SK-N-SH treated with all-trans-retinoic acid at 6 μM for 48 hours (cell line): ENCODE results near the gene TLE4.

Experiments used
- ATAC-seq: fragments of 200-7000 bp; cut with Tn5 transposase; 3 replicates; pipeline ENCODE4 v1.9.1; 2020; ENCODE audit warnings: mild to moderate bottlenecking, moderate library complexity
- ARNTL ChIP-seq: fragments of 450-650 bp; formaldehyde crosslinking; IDR thresholded peaks from 2 replicates; pipeline ENCODE4 v1.5.0; 2020; ENCODE audit warnings: low read depth, mild to moderate bottlenecking, moderate library complexity, borderline replicate concordance
- BACH2 ChIP-seq: fragments of 250-450 bp; sonication (Bioruptor Pico); IDR thresholded peaks from 2 replicates; pipeline ENCODE4 v1.9.0; 2021; ENCODE audit warnings: mild to moderate bottlenecking, borderline replicate concordance
- CREB5 ChIP-seq: fragments of 250-450 bp; sonication (Bioruptor Pico); IDR thresholded peaks from 2 replicates; pipeline ENCODE4 v1.5.1; 2020; ENCODE audit warnings: low read depth, mild to moderate bottlenecking, moderate library complexity
- CSDC2 ChIP-seq: fragments of 250-450 bp; sonication (Bioruptor Pico); IDR thresholded peaks from 2 replicates; pipeline ENCODE4 v1.5.0; 2020; ENCODE audit warnings: mild to moderate bottlenecking, moderate library complexity
- CSRNP3 ChIP-seq: fragments of 250-450 bp; sonication (Bioruptor Pico); IDR thresholded peaks from 2 replicates; pipeline ENCODE4 v1.5.1; 2021; ENCODE audit warnings: mild to moderate bottlenecking, moderate library complexity
- GLIS3 ChIP-seq: fragments of 250-450 bp; sonication (Bioruptor Pico); IDR thresholded peaks from 2 replicates; pipeline ENCODE4 v1.5.0; 2020; ENCODE audit warnings: mild to moderate bottlenecking, moderate library complexity
- ISL1 ChIP-seq: fragments of 250-450 bp; sonication (Bioruptor Pico); IDR thresholded peaks from 2 replicates; pipeline ENCODE4 v2.1.2; 2022; ENCODE audit warnings: mild to moderate bottlenecking, moderate library complexity
- OSR1 ChIP-seq: fragments of 250-450 bp; sonication (Bioruptor Pico); IDR thresholded peaks from 2 replicates; pipeline ENCODE4 v1.8.0; 2022; ENCODE audit warnings: moderate library complexity, mild to moderate bottlenecking, inconsistent platforms
- POU6F1 ChIP-seq: fragments of 250-450 bp; sonication (Bioruptor Pico); IDR thresholded peaks from 2 replicates; pipeline ENCODE4 v1.8.0; 2021; ENCODE audit warnings: low read depth, mild to moderate bottlenecking, moderate library complexity, borderline replicate concordance
- PPARA ChIP-seq: fragments of 250-450 bp; sonication (Bioruptor Pico); IDR thresholded peaks from 2 replicates; pipeline ENCODE4 v1.5.0; 2020; ENCODE audit warnings: mild to moderate bottlenecking, borderline replicate concordance
- RARB ChIP-seq: fragments of 250-450 bp; sonication (Bioruptor Pico); IDR thresholded peaks from 2 replicates; pipeline ENCODE4 v1.8.0; 2021; ENCODE audit warnings: mild to moderate bottlenecking, moderate library complexity
- TCF4 ChIP-seq: fragments of 250-450 bp; sonication (Bioruptor Pico); IDR thresholded peaks from 2 replicates; pipeline ENCODE4 v1.8.0; 2021; ENCODE audit warnings: mild to moderate bottlenecking, moderate library complexity, borderline replicate concordance
- TOX ChIP-seq: fragments of 250-450 bp; sonication (Bioruptor Pico); IDR thresholded peaks from 2 replicates; pipeline ENCODE4 v1.8.0; 2021; ENCODE audit warnings: mild to moderate bottlenecking, moderate library complexity, borderline replicate concordance
- TSHZ2 ChIP-seq: fragments of 250-450 bp; sonication (Bioruptor Pico); IDR thresholded peaks from 2 replicates; pipeline ENCODE4 v1.5.0; 2020; ENCODE audit warnings: mild to moderate bottlenecking, moderate library complexity
- ZC3H10 ChIP-seq: fragments of 250-450 bp; sonication (Bioruptor Pico); IDR thresholded peaks from 2 replicates; pipeline ENCODE4 v1.5.1; 2021; ENCODE audit warnings: mild to moderate bottlenecking, moderate library complexity
- ZFP3 ChIP-seq: fragments of 250-450 bp; sonication (Bioruptor Pico); IDR thresholded peaks from 2 replicates; pipeline ENCODE4 v1.5.0; 2020; ENCODE audit warnings: mild to moderate bottlenecking, moderate library complexity
- ZNF565 ChIP-seq: fragments of 450-650 bp; formaldehyde crosslinking; conservative IDR thresholded peaks from 2 replicates; pipeline ENCODE4 v1.5.0; 2020; ENCODE audit warnings: low read depth, mild to moderate bottlenecking, moderate library complexity
- ZNF70 ChIP-seq: fragments of 450-650 bp; formaldehyde crosslinking; IDR thresholded peaks from 2 replicates; pipeline ENCODE4 v1.5.0; 2020; ENCODE audit warnings: mild to moderate bottlenecking, moderate library complexity
- ZNF8 ChIP-seq: fragments of 450-650 bp; formaldehyde crosslinking; IDR thresholded peaks from 2 replicates; pipeline ENCODE4 v1.5.0; 2020; ENCODE audit warnings: mild to moderate bottlenecking, moderate library complexity

TLE4 gene

GRCh38 chr9:79684711-79685575, 113.2 kb downstream of the TLE4 start:
- TF ChIP-seq TSHZ2 (CRISPR knock-in tag) (no peak), TCF4 (CRISPR knock-in tag) (no peak), ZNF565 (CRISPR knock-in tag) (no peak), CSDC2 (CRISPR knock-in tag) (no peak), CREB5 (CRISPR knock-in tag) (no peak), PPARA (CRISPR knock-in tag) (no peak), ZC3H10 (no peak)
- ATAC-seq, result peak; percentile 34

GRCh38 chr9:79685577-79685976, 113.8 kb downstream of the TLE4 start:
- TF ChIP-seq ZNF70 (CRISPR knock-in tag) (no peak), ZC3H10 (no peak; the same call in 1 of the 2 replicates), CSRNP3 (CRISPR knock-in tag) (no peak), TCF4 (CRISPR knock-in tag) (peak; percentile 56; the same call in 1 of the 2 replicates), ISL1 (CRISPR knock-in tag) (peak; percentile 85), ARNTL (no peak), POU6F1 (CRISPR knock-in tag) (no peak), BACH2 (CRISPR knock-in tag) (no peak), ZNF565 (CRISPR knock-in tag) (no peak), OSR1 (CRISPR knock-in tag) (no peak), GLIS3 (CRISPR knock-in tag) (no peak), PPARA (CRISPR knock-in tag) (no peak), TOX (CRISPR knock-in tag) (no peak), ZNF8 (CRISPR knock-in tag) (no peak), ZFP3 (CRISPR knock-in tag) (no peak)
- TF ChIP-seq, all 23 proteins: peak for 2
- ATAC-seq, result peak; percentile 59

GRCh38 chr9:79686381-79687130, 114.8 kb downstream of the TLE4 start:
- ATAC-seq, result peak; percentile 78
- no peak for TF ChIP-seq ZC3H10
- no peak for TF ChIP-seq PPARA (CRISPR knock-in tag)
- no peak for TF ChIP-seq BACH2 (CRISPR knock-in tag)
- no peak for TF ChIP-seq OSR1 (CRISPR knock-in tag)
- TF ChIP-seq ISL1 (CRISPR knock-in tag), result no peak
- TF ChIP-seq ZNF70 (CRISPR knock-in tag), result no peak
- no peak for TF ChIP-seq RARB
- no peak for TF ChIP-seq ARNTL
- TF ChIP-seq CREB5 (CRISPR knock-in tag), result no peak
- TF ChIP-seq CSDC2 (CRISPR knock-in tag), result no peak
